UCSD-AML1 (cell line): Measurements from ENCODE around the gene NAGK.
"Not testable (repeated sequence)": the region's sequence is repeated elsewhere in the genome, so short reads cannot be mapped to it uniquely, and the experiment has no call there.

Source experiments
- DNase-seq: peaks from one replicate; lab custom pipeline; 2025; ENCODE audit not compliant: unreplicated experiment; lab: John Stamatoyannopoulos, UW

NAGK gene

DNA sequence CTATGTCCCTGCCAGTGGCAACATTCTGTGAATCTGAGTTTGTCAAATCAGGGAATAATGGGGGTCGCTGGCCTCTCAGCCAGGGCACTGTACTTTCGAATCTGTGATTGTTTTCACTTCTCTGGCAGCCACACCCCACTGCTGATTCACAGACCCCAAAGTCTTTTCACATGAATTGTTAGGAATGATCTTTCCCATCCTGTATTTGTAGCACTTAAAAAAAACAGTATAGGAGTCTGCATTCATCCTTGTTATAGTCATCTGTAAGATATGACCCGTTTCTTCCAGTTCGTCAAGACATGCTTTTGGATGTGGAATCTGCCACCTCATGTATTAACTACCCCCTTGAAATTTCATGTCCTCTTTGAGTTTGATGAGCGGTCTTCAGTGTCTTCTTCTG, 928 bp downstream of the NAGK start:
- DNase-seq, result no peak

DNA sequence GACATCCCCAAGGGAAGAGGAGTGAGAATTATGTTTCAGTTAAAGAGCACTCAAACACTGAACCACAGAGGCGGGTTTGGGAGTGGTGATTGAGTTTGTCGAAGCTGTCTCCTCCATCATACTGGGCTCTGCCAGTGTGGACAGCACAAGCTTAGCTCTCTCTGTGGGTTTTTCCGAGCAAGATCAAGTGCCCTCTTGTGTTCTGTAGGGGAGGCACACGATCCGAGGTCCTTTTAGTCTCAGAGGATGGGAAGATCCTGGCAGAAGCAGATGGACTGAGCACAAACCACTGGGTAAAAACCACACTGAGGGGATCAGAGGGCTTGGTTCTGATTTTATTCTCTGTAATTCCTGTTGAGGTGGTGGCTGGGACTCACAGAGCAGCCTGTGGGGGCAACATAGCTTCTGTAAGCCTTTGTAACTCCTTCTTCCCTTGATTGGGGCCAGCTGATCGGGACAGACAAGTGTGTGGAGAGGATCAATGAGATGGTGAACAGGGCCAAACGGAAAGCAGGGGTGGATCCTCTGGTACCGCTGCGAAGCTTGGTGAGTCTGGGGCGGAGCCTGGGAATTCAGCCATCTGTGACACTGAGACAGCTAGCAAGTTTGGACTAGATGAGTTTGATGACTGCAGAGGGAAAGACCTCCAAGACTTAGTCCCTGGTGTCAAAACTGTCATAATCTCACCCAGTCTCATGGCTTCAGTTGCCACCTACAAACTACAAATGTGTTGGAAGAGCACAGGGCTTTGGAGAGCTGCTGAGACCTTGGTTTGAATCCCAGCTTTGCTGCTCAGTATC, 2.0 kb downstream of the NAGK start:
- peak; percentile 47 for DNase-seq

DNA sequence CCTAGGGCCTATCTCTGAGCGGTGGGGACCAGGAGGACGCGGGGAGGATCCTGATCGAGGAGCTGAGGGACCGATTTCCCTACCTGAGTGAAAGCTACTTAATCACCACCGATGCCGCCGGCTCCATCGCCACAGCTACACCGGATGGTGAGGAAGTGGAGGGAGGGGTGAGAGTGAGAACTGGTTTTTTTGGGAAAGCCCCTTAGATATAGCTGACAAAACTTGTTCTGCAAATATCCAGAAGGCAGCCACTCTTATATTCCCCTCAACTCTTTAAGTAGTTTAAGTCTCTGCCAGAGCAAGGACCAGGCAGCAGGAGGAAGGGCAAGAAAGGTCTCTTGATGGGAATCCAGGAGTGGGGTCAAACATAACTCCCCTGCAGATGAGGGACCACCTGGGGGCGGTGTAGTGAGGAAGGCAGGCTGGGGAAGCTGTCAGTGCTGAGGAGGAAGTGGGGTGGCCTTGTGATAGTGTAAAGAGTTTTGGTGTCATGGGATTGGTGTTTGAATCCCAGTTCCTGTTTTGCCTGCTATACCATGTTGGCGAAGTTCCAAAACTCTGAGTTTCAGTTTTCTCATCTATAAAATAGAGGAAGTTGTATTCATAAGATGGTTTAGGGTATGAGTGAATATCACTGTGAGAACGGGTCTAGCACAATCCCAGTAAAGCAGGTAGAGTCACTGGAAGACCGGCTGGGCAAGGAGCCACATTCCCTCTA, 3.4 kb downstream of the NAGK start:
- peak; percentile 82 for DNase-seq

DNA sequence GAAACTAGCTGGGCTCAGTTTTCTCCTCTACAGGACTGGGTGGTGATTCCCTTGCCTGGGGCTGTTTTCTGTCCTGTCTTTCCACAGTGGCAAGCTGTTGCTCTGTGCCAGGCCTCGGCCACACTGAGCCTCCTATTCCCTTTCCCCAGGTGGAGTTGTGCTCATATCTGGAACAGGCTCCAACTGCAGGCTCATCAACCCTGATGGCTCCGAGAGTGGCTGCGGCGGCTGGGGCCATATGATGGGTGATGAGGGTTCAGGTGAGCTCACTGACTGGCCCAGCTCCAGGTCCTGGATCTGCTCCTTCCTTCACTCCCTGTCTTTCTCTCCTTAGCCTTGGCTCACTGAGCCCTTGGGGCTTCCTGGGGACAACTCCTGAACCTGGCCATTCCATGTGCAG, 4.0 kb downstream of the NAGK start:
- DNase-seq, result no peak

DNA sequence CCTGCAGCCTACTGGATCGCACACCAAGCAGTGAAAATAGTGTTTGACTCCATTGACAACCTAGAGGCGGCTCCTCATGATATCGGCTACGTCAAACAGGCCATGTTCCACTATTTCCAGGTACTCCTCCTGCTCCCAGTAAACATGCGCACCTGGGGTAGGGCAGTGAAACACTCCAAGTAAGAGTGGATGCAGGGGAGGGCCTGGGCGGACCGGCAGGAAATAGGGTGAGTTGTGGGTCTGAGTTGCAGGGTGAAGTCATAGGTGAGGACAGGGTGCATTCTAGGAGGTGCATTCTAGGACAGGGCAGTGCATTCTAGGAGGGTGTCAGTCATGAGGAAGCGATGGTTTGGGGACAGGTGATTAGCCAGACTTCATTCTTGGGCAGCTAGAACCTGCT, 5.0 kb downstream of the NAGK start:
- no peak for DNase-seq

DNA sequence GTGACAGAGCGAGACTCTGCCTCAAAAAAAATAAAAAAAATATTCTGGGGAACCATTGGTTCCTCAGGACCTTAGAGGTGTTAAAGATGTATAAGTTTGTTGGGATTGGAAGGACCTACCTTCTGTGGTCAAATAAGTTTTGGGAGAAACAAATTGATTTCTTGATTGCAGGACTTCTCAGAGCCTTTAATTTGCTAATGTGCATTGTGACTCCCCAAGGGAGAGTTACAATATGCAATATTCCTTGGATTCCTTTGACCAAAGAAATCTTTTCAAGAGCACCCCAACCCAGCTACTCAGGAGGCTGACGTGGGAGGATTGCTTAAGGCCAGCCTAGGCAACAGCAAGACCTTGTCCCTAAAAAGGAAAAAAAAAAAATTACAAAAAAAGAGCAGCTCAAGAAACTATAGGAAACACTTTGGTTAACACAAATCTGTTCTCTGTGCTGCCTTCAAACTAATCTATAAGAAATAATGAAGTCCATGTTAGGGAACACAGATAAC, 6.5 kb downstream of the NAGK start:
- DNase-seq, result no peak

DNA sequence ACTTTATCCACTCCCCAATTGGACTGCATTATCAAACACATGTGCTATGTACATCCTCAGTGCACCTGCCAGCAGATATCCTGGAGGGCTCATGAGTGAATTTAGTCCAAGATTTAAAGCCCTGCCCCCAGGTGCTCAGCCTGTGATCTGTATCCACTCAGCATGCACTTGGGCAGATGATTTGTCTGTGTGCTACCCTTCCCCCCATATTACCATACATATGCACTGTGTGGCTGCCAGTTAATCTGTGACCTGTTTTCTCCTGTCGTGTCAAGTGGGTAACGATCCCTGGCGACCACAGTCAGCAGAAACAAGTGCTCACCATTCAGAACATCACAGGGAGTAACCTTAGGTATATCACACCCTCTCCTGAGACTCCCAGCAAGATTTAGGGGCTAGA, 10.2 kb downstream of the NAGK start:
- no peak for DNase-seq

DNA sequence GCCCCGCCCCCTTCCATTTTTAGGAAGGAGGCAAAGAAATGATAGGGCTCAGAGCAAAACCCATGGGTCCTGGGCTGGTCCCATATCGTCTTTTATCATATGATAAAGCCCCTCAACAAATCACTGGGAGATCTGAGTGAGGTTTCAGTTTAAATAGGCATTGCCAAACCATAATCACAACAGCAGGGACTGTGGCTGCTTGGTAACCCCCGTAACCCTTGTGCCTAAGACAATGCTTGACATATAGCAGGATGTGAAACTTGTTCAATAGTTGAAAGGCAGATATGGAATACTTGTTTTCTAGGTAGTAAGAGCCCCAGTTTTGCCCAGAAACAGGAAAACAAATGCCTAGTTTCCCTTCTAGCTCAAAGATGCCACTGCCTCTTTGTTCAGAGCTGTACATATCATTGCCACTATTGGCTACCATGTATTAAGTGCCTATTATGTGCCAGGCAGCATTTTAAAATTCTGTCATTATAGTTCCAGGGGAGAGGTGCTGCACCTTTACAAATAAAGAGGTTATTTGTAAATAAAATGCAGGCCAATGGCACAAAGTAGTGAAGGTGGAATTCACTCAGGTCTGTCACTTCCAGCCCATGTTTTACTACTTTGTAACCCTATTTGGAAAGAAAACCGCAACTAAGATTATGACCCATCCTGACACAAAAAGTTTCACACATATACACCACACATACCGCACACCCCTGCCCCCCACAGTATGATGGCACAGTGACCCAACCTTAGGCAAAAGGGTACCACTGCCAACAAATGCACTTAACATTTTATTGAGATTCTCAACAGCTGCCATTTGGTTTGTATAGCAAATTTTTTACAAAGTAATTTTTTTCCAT, 14.2 kb downstream of the NAGK start:
- DNase-seq, result no peak

DNA sequence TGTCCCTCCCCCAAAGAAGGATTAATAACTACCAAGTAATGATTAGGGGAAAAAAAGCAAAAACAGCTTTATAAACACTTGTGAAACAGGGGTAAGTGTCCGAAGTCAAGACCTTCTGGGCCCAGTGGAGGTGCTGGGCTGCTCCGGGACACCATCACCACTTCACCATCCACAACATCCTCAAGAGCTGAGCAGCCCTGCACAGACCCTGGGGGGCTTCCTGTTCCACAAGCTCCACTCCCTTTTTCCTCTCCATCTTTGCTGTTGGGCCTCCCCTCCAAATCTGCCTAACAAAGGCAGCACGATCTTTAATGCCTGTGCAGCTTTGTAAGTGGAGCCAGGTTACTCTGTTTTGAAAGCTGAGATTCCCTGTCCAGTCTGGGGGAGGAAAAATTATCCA, 14.8 kb downstream of the NAGK start:
- not testable (repeated sequence) for DNase-seq

DNA sequence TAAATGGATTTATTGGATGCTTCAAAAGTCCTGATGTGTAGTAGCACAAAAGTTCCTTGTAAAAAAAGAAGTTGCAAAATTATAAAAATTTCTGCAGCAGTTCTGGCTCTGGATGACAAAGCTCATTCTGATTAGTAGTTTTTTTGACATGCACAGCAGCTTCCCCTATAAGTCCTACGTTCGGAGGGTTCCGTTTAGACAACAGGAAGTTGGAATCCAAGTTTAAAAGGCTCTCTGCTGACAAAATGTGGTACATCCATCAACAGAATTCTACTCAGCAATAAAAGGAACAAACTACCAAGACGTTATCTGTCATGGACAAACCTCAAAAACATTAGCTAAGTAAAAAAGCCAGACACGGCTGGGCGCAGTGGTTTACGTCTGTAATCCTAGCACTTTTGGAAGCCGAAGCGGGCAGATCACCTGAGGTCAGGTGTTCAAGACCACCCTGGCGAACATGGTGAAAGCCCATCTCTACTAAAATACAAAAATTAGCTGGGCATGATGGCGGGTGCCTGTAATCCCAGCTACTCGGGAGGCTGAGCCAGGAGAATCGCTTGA, 15.4 kb downstream of the NAGK start:
- not testable (repeated sequence) for DNase-seq

DNA sequence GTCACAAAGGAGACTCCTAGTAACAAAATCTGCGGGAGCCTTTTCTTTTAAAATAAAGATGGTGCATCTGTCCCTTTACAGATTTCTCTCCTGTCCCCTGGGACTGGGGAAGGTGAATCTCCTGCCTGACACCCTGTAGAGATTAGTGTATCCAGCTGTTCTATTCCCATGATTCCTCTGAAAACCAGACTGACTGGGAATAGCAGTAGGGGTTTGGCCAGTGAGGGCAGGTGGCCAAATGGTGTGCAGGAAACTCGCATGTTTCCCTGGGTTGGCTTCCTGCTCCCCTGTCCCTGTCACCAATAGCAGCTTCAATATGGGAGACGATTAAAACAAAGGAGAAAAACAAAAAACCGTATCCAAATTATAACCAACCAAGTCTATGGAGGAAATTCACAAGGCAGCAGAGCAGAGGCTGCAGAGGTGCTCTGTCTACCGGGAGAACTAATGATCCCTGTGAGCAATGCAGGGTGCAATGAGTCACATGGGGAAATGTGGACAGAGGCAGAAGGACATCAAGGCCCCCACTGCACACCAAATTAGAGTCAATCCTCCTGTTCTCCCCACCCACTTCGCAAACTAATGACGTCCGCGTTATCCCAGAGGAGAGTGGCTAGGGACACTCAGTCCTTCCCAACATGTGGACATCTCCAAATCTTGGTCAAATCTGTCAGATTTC, 17.0 kb downstream of the NAGK start:
- DNase-seq, result not testable (repeated sequence)

DNA sequence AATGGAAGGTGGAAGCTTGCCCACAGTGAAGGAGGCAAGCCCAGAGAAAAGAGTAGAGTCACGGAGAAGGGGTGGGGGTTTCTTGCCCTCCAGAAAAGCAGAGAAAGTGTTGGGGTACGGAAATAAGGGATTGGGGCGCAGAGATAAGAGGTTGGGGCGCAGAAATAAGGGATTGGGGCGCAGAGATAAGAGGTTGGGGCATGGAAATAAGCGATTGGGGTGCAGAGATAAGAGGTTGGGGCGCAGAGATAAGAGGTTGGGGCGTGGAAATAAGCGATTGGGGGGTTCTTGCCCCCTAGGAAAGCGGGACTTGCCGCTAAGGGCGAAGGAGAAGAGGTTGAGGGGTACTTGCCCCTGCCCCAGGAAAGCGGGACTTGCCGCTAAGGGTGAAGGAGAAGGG, 21.0 kb downstream of the NAGK start:
- DNase-seq, result not testable (repeated sequence)

DNA sequence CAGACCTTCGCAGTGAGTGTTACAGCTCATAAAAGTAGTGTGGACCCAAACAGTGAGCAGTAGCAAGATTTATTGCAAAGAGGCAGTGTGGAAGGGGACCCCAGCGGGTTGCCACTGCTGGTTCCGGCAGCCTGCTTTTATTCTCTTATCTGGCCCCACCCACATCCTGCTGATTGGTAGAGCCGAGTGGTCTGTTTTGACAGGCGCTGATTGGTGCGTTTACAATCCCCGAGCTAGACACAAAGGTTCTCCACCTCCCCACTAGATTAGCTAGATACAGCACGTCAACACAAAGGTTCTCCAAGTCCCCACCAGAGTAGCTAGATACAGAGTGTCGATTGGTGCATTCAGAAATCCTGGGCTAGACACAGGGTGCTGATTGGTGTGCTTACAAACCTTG, 23.4 kb downstream of the NAGK start:
- not testable (repeated sequence) for DNase-seq

DNA sequence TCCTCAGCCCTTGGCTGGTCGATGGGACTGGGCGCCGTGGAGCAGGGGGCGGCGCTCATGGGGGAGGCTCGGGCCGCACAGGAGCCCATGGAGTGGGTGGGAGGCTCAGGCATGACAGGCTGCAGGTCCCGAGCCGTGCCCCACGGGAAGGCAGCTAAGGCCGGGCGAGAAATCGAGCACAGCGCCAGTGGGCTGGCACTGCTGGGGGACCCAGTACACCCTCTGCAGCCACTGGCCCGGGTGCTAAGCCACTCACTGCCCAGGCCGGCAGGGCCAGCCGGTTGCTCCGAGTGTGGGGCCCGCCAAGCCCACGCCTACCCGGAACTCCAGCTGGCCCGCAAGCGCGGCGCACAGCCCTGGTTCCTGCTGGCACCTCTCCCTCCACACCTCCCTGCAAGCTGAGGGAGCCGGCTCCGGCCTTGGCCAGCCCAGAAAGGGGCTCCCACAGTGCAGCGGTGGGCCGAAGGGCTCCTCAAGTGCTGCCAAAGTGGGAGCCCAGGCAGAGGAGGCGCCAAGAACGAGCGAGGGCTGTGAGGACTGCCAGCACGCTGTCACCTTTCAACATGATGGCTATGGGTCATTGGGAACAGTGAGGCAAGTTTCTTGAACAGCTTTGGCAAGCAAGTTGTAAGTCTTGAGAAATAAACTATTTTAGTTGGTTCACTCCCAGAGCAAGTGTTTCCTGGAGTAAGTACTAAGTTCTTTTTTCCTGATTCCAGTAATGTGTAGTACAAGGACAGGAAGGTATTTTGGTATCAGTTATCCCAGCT, 24.2 kb downstream of the NAGK start:
- not testable (repeated sequence) for DNase-seq

DNA sequence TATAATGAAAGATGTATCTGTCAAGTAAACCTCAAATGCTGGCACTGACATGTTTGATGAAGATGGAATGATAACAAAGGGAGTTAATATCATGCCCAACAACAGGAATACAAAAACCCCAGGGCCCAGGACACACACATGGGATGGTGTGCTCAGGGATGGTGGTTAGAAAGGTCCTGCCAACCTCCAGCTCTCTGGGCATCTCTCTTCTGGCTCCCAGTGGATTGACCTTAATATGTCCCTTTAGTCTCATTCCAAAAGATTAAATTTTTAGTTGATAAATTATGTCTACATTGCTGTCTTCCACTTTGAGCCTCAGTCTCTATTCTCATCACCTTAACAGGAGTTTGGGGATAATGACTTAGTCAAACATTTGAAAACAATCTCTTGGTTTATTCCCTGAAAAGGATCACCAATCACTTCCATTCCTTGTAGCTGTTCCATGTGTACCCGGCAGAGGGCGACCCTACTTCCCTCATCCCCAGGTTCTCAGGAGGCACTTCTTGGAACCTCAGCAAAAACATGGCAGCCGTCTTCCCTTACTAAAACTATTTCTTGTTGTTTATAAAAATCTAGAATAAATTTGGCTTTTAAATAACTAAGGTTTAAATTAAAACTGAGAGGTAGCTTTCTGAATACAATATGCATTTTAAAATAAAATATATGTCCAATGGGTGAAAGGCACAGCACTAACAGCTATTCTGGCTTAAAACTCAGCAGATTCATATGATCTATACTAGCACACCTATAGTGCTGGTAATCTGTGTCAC, 31.9 kb downstream of the NAGK start:
- peak; percentile 48 for DNase-seq

DNA sequence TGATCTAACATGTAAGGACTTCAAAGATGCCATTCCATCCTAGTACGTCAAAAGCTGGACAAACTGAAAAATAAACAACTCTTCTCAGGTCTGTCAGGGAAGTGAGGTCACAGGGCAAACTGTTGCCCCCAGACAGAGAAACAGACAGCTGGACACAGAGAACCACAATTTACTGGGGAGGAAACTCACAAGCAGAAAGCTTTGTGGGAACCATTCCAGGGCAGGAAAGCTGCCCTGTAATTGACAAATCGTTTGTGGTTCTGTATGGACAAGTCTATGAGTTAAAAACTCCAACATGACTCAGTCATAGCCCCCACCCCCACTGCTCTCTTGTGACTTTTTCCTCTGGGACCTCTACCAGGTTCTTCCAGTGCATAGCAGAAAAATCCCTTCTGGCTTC, 33.2 kb downstream of the NAGK start:
- no peak for DNase-seq

DNA sequence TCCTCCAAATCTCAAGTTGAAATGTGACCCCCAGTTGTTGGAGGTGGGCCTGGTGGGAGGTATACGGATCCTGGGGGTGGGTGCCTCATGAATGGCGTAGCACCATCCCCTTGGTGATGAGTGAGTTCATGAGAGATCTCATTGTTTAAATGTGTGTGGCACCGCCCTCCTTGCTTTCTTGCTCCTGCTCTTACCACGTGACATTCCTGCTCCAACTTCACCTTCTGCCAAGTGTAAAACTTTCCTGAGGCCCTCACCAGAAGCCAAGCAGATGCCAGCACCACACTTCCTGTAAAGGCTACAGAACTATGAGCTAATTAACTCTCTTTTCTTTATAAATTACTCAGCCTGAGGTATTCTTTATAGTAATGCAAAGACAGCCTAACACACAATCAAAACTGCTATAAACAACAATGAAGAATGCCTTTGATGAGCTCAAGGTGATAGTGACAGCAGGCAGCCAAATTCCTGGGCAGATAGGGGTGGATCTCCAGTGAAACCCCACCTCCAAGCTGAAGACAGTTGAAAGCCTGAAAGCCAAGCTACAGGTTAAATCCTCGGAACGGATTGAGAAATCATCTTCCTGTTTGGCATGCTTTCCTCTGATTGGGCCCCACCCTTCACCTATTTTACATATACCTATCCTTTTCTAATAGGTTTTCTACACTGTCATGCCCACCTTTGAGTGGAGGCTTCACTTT, 34.7 kb downstream of the NAGK start:
- DNase-seq, result no peak

DNA sequence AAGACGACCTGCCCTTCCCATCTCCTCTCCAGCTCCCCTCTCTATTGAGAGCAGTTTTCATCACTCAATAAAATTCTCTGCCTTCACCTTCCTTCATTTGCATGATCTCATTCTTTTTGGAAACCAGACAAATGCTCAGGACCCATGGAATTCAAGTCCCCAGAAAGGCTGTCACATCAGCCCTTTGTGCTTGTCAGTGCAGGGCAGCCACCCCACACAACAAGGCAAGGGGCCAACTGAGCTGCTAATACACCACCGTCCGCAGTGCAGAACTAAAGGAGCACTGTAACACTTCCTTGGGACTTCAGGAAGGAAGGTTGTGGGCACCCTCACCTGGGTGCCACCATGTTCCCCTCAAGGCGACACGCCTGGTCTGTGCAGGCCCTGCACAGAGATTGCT, 35.4 kb downstream of the NAGK start:
- no peak for DNase-seq
